ENCODE measurements around the gene MYO1C.
"Not testable (repeated sequence)": the region's sequence is repeated elsewhere in the genome, so short reads cannot be mapped to it uniquely, and the experiment has no call there.

The MYO1C gene

GRCh38 chr17:1470071-1470754 is 22.3 kb downstream of the MYO1C start:
- in situ Hi-C loops (cut with HindIII; ENCODE audit: low sequenced_read_pairs), result no loop called here

- in situ Hi-C loops (cut with HindIII; ENCODE audit: low sequenced_read_pairs), result no loop called here
These were observed 23.1 kb downstream of the MYO1C start for GRCh38 chr17:1469231-1469852.

GRCh38 chr17:1467898-1468492 is 24.5 kb downstream of the MYO1C start:
- in situ Hi-C loops (cut with HindIII; ENCODE audit: low sequenced_read_pairs), result no loop called here

GRCh38 chr17:1467258-1467657 is 25.2 kb downstream of the MYO1C start:
- in situ Hi-C loops (cut with HindIII; ENCODE audit: low sequenced_read_pairs), result no loop called here

GRCh38 chr17:1464186-1464585 is 28.3 kb downstream of the MYO1C start:
- in situ Hi-C loops (cut with HindIII; ENCODE audit: low sequenced_read_pairs), result no loop called here

GRCh38 chr17:1462164-1463112 is 30.0 kb downstream of the MYO1C start:
- in situ Hi-C loops (cut with HindIII; ENCODE audit: low sequenced_read_pairs), result no loop called here

GRCh38 chr17:1461198-1461944 is 31.1 kb downstream of the MYO1C start:
- in situ Hi-C loops (cut with HindIII; ENCODE audit: low sequenced_read_pairs), result no loop called here

- in situ Hi-C loops (cut with HindIII; ENCODE audit: low sequenced_read_pairs), result no loop called here
These were observed 32.3 kb downstream of the MYO1C start for GRCh38 chr17:1460233-1460632.

- in situ Hi-C loops (cut with HindIII; ENCODE audit: low sequenced_read_pairs), result no loop called here
These were observed 36.5 kb downstream of the MYO1C start, which contains the start of gene CRK for GRCh38 chr17:1455797-1456599. Gene CRK, minus strand, starts transcription at chr17:1456232. Its CDS starts 115 bp downstream, at chr17:1456117.

GRCh38 chr17:1455291-1455796 is 37.1 kb downstream of the MYO1C start:
- in situ Hi-C loops (cut with HindIII; ENCODE audit: low sequenced_read_pairs), result no loop called here

- in situ Hi-C loops (cut with HindIII; ENCODE audit: low sequenced_read_pairs), result no loop called here
These were observed 37.9 kb downstream of the MYO1C start for GRCh38 chr17:1454541-1454940.

GRCh38 chr17:1453694-1454093 is 38.8 kb downstream of the MYO1C start:
- in situ Hi-C loops (cut with HindIII; ENCODE audit: low sequenced_read_pairs), result not testable (repeated sequence)

- in situ Hi-C loops (cut with HindIII; ENCODE audit: low sequenced_read_pairs), result no loop called here
These were observed 39.6 kb downstream of the MYO1C start for GRCh38 chr17:1452836-1453235.

- in situ Hi-C loops (cut with HindIII; ENCODE audit: low sequenced_read_pairs), result not testable (repeated sequence)
These were observed 42.2 kb downstream of the MYO1C start for GRCh38 chr17:1450261-1450660.

GRCh38 chr17:1449412-1449967 is 43.0 kb downstream of the MYO1C start:
- in situ Hi-C loops (cut with HindIII; ENCODE audit: low sequenced_read_pairs), result no loop called here

- in situ Hi-C loops (cut with HindIII; ENCODE audit: low sequenced_read_pairs), result no loop called here
These were observed 45.4 kb downstream of the MYO1C start for GRCh38 chr17:1447052-1447451.

GRCh38 chr17:1446201-1446600 is 46.3 kb downstream of the MYO1C start:
- in situ Hi-C loops (cut with HindIII; ENCODE audit: low sequenced_read_pairs), result no loop called here

GRCh38 chr17:1445695-1446094 is 46.8 kb downstream of the MYO1C start:
- in situ Hi-C loops (cut with HindIII; ENCODE audit: low sequenced_read_pairs), result not testable (repeated sequence)

GRCh38 chr17:1442721-1443120 is 49.8 kb downstream of the MYO1C start:
- in situ Hi-C loops (cut with HindIII; ENCODE audit: low sequenced_read_pairs), result not testable (repeated sequence)

All from DLD1 (cell line).